Stomach (tissue), 4 donors: ENCODE measurements around the gene PCDH9.

Source experiments
- EP300 ChIP-seq: sonication (generic); formaldehyde crosslinking; IDR thresholded peaks from one replicate; pipeline ENCODE4 v1.6.1; 2017; ENCODE audit warnings: antibody characterized with exemption
- POLR2AphosphoS5 ChIP-seq, 3 donors: sonication (generic); formaldehyde crosslinking; IDR thresholded peaks; one replicate each; pipeline ENCODE4 v1.6.1; 2016; ENCODE audit warnings: antibody characterized with exemption in 3 of 3
- TF ChIP-seq, protein P1 (sequence below), 7 experiments: fragments of 450-650 bp in 4 of 7; fragments of 200-600 bp in 3 of 7; sonication (generic) in 3 of 7; IDR thresholded peaks; one replicate each; pipeline ENCODE4 v1.5.1; 2016 to 2019; ENCODE audit warnings: antibody characterized with exemption in 7 of 7, control low read depth in 2 of 7, mild to moderate bottlenecking in 1 of 7

DNA sequence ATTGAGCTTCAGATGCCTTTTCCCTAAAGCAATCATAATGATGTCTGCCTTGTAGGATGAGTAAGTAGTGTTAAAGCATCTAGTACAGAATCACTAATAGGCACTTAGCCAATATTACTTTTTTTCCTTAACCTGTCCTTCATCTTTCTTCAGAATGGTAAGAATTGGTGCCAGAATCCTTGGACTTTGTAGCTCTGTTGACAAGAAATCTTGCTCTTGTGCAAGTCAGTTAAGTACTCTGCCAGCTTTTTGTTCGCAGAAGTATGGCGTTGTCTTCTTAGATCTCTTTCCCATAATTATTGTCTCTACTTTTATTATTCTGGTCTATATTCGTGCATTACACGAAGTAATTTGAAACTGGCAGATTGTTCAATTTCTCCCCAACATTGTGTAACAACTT lies 554.5 kb downstream of the PCDH9 start:
- TF ChIP-seq, protein P1, sequence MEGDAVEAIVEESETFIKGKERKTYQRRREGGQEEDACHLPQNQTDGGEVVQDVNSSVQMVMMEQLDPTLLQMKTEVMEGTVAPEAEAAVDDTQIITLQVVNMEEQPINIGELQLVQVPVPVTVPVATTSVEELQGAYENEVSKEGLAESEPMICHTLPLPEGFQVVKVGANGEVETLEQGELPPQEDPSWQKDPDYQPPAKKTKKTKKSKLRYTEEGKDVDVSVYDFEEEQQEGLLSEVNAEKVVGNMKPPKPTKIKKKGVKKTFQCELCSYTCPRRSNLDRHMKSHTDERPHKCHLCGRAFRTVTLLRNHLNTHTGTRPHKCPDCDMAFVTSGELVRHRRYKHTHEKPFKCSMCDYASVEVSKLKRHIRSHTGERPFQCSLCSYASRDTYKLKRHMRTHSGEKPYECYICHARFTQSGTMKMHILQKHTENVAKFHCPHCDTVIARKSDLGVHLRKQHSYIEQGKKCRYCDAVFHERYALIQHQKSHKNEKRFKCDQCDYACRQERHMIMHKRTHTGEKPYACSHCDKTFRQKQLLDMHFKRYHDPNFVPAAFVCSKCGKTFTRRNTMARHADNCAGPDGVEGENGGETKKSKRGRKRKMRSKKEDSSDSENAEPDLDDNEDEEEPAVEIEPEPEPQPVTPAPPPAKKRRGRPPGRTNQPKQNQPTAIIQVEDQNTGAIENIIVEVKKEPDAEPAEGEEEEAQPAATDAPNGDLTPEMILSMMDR (IDR thresholded peaks at IDR 0.05) = no peak
- TF ChIP-seq EP300 = no peak
- TF ChIP-seq POLR2AphosphoS5 (IDR thresholded peaks at IDR 0.05) = no peak
